Measurements from ENCODE around the gene COL11A2. TPM values are rescaled to one million over a fixed set of nuclear protein-coding genes. Genes with fewer than 3 reads are reported as not detected.
A peak's percentile ranks its signal among the peaks of the same experiment; 100 is the strongest.

COL11A2 gene
- polyA plus RNA-seq, 6 donors from 2014 or later = 0.09 to 0.30 TPM; not detected in 4

GRCh38 chr6:33142501-33143070, 49.7 kb downstream of the COL11A2 start:
- DNase-seq (no peak), ATAC-seq (ENCODE audit: low read depth in 2 of 2) (no peak)
- Mint-ChIP-seq H3K27me3 (peaks cover 0 to 20% (median 18%) of the 10 kb centered on the region in 3 donors), H3K36me3 (no peaks in the 10 kb centered on the region), H3K27ac (peak overlapping the region in 3 of 6 donors; percentile 9 to 88 (median 16)), H3K9me3 (no peaks in the 10 kb centered on the region), H3K4me1 (peaks cover 22 to 26% (median 26%) of the 10 kb centered on the region in 3 donors), H3K4me3 (peak overlapping the region in 2 of 8 donors; percentile 9 to 10)

- no peaks in the 10 kb centered on the region for H3K36me3 Mint-ChIP-seq
These were observed 51.7 kb downstream of the COL11A2 start for GRCh38 chr6:33140556-33140955.

GRCh38 chr6:33139596-33140206, 52.6 kb downstream of the COL11A2 start:
- peak overlapping the region in 1 of 6 donors; percentile 7 for H3K27ac Mint-ChIP-seq
- no peaks in the 10 kb centered on the region for H3K9me3 Mint-ChIP-seq
- DNase-seq (no peak), ATAC-seq (ENCODE audit: low read depth in 2 of 2) (no peak)
- H3K36me3 Mint-ChIP-seq = no peaks in the 10 kb centered on the region
- no peak overlapping the region for H3K4me3 Mint-ChIP-seq
- H3K27me3 Mint-ChIP-seq = peaks cover 0 to 26% (median 18%) of the 10 kb centered on the region in 3 donors
- peaks cover 21 to 31% (median 26%) of the 10 kb centered on the region in 3 donors for H3K4me1 Mint-ChIP-seq

More at GRCh38 chr6:33140556-33140955, 51.7 kb downstream of the COL11A2 start:
- peaks cover 22 to 26% (median 26%) of the 10 kb centered on the region in 3 donors for H3K4me1 Mint-ChIP-seq
- H3K4me3 Mint-ChIP-seq = no peak overlapping the region
- no peaks in the 10 kb centered on the region for H3K9me3 Mint-ChIP-seq
- no peak for ATAC-seq (ENCODE audit: low read depth in 2 of 2)
- H3K27me3 Mint-ChIP-seq = peaks cover 0 to 20% (median 18%) of the 10 kb centered on the region in 3 donors
- H3K27ac Mint-ChIP-seq = no peak overlapping the region
- DNase-seq = no peak

- no peak overlapping the region for H3K4me3 Mint-ChIP-seq
- no peak for ATAC-seq (ENCODE audit: low read depth in 2 of 2)
- H3K36me3 Mint-ChIP-seq = no peaks in the 10 kb centered on the region
- no peaks in the 10 kb centered on the region for H3K9me3 Mint-ChIP-seq
- H3K27me3 Mint-ChIP-seq = peaks cover 0 to 11% (median 3%) of the 10 kb centered on the region in 3 donors
- peaks cover 0 to 8% (median 2%) of the 10 kb centered on the region in 3 donors for H3K4me1 Mint-ChIP-seq
- DNase-seq = no peak
- no peak overlapping the region for H3K27ac Mint-ChIP-seq
These were observed 55.9 kb downstream of the COL11A2 start for GRCh38 chr6:33136310-33136900.

- Mint-ChIP-seq H3K36me3 (no peaks in the 10 kb centered on the region), H3K27me3 (peaks cover 0 to 7% (median 0%) of the 10 kb centered on the region in 3 donors), H3K9me3 (no peaks in the 10 kb centered on the region), H3K4me1 (peaks cover 0 to 5% (median 0%) of the 10 kb centered on the region in 3 donors), H3K27ac (peak overlapping the region in 1 of 6 donors; percentile 63), H3K4me3 (peak overlapping the region in 2 of 8 donors; percentile 20 to 52)
- DNase-seq (no peak), ATAC-seq (ENCODE audit: low read depth in 2 of 2) (no peak)
These were observed 60.2 kb downstream of the COL11A2 start for GRCh38 chr6:33132081-33132524.

GRCh38 chr6:33128318-33128717, 63.9 kb downstream of the COL11A2 start:
- peaks cover 5 to 6% (median 5%) of the 10 kb centered on the region in 3 donors for H3K4me1 Mint-ChIP-seq
- ATAC-seq (ENCODE audit: low read depth in 2 of 2) = no peak
- peaks cover 5 to 11% (median 10%) of the 10 kb centered on the region in 7 donors for H3K9me3 Mint-ChIP-seq
- H3K36me3 Mint-ChIP-seq = peaks cover 6 to 9% of the 10 kb centered on the region in 2 donors
- no peak overlapping the region for H3K27ac Mint-ChIP-seq
- H3K27me3 Mint-ChIP-seq = no peaks in the 10 kb centered on the region
- no peak overlapping the region for H3K4me3 Mint-ChIP-seq
- no peak for DNase-seq

GRCh38 chr6:33126101-33126714, 66.1 kb downstream of the COL11A2 start:
- peak; percentile 68 to 70 for ATAC-seq (ENCODE audit: low read depth in 2 of 2)
- H3K9me3 Mint-ChIP-seq = peaks cover 5 to 16% (median 11%) of the 10 kb centered on the region in 7 donors

GRCh38 chr6:33124947-33125346, 67.3 kb downstream of the COL11A2 start:
- H3K36me3 Mint-ChIP-seq = peaks cover 6 to 10% of the 10 kb centered on the region in 2 donors
- H3K27ac Mint-ChIP-seq = no peak overlapping the region
- peaks cover 5 to 16% (median 11%) of the 10 kb centered on the region in 7 donors for H3K9me3 Mint-ChIP-seq
- peaks cover 5 to 6% (median 5%) of the 10 kb centered on the region in 3 donors for H3K4me1 Mint-ChIP-seq
- no peak for DNase-seq
- no peak overlapping the region for H3K4me3 Mint-ChIP-seq
- ATAC-seq (ENCODE audit: low read depth in 2 of 2) = no peak
- H3K27me3 Mint-ChIP-seq = no peaks in the 10 kb centered on the region

More at GRCh38 chr6:33126101-33126714, 66.1 kb downstream of the COL11A2 start:
- Mint-ChIP-seq H3K27me3 (no peaks in the 10 kb centered on the region), H3K27ac (peak overlapping the region in 1 of 6 donors; percentile 28), H3K36me3 (peaks cover 6 to 10% of the 10 kb centered on the region in 2 donors), H3K4me1 (peaks cover 5 to 6% (median 5%) of the 10 kb centered on the region in 3 donors), H3K4me3 (peak overlapping the region in 1 of 8 donors; percentile 15)
- DNase-seq = peak; percentile 61

GRCh38 chr6:33124525-33124901, 67.8 kb downstream of the COL11A2 start:
- Mint-ChIP-seq H3K4me3 (no peak overlapping the region), H3K27me3 (no peaks in the 10 kb centered on the region)

GRCh38 chr6:33123732-33124524, 68.3 kb downstream of the COL11A2 start:
- peaks cover 6 to 10% of the 10 kb centered on the region in 2 donors for H3K36me3 Mint-ChIP-seq
- H3K4me1 Mint-ChIP-seq = peaks cover 5 to 7% (median 6%) of the 10 kb centered on the region in 3 donors
- DNase-seq (no peak), ATAC-seq (ENCODE audit: low read depth in 2 of 2) (no peak)
- H3K27me3 Mint-ChIP-seq = no peaks in the 10 kb centered on the region
- peaks cover 5 to 16% (median 11%) of the 10 kb centered on the region in 7 donors for H3K9me3 Mint-ChIP-seq
- H3K27ac Mint-ChIP-seq = no peak overlapping the region
- H3K4me3 Mint-ChIP-seq = no peak overlapping the region

More at GRCh38 chr6:33124525-33124901, 67.8 kb downstream of the COL11A2 start:
- ATAC-seq (ENCODE audit: low read depth in 2 of 2) (no peak), DNase-seq (no peak)
- peaks cover 6 to 10% of the 10 kb centered on the region in 2 donors for H3K36me3 Mint-ChIP-seq
- no peak overlapping the region for H3K27ac Mint-ChIP-seq
- peaks cover 5 to 7% (median 6%) of the 10 kb centered on the region in 3 donors for H3K4me1 Mint-ChIP-seq
- H3K9me3 Mint-ChIP-seq = peaks cover 5 to 16% (median 11%) of the 10 kb centered on the region in 7 donors

- H3K27me3 Mint-ChIP-seq = no peaks in the 10 kb centered on the region
- ATAC-seq (ENCODE audit: low read depth in 2 of 2) (no peak), DNase-seq (no peak)
- peaks cover 5 to 16% (median 11%) of the 10 kb centered on the region in 7 donors for H3K9me3 Mint-ChIP-seq
- peaks cover 5 to 12% (median 10%) of the 10 kb centered on the region in 3 donors for H3K4me1 Mint-ChIP-seq
- peaks cover 6 to 10% of the 10 kb centered on the region in 2 donors for H3K36me3 Mint-ChIP-seq
- no peak overlapping the region for H3K27ac Mint-ChIP-seq
- H3K4me3 Mint-ChIP-seq = no peak overlapping the region
These were observed 69.1 kb downstream of the COL11A2 start for GRCh38 chr6:33123181-33123580.

GRCh38 chr6:33120001-33120400, 72.3 kb downstream of the COL11A2 start:
- H3K27me3 Mint-ChIP-seq = peaks cover 0 to 12% (median 9%) of the 10 kb centered on the region in 3 donors
- H3K4me3 Mint-ChIP-seq = no peak overlapping the region
- H3K27ac Mint-ChIP-seq = no peak overlapping the region
- peaks cover 5 to 16% (median 11%) of the 10 kb centered on the region in 7 donors for H3K9me3 Mint-ChIP-seq
- DNase-seq (no peak), ATAC-seq (ENCODE audit: low read depth in 2 of 2) (no peak)
- H3K4me1 Mint-ChIP-seq = peaks cover 27 to 38% (median 29%) of the 10 kb centered on the region in 3 donors
- H3K36me3 Mint-ChIP-seq = peaks cover 6 to 18% of the 10 kb centered on the region in 2 donors
